Keratinocyte (primary cell): ENCODE results near the gene SERPINB12. TPM values are rescaled to one million over a fixed set of nuclear protein-coding genes. Genes with fewer than 3 reads are reported as not detected.

Experiments used
- DNase-seq: peaks from one replicate; pipeline ENCODE4 v3.0.0-alpha.2; 2011; ENCODE audit warnings: low read depth, missing footprints, low spot score
- FAIRE-seq: peaks from 2 replicates; lab custom pipeline; 2011; peaks lifted over from hg19 to GRCh38; lab: Jason Lieb, UNC
- H2AFZ ChIP-seq: 2 replicates; pipeline ENCODE4 v1.6.0; 2012; ENCODE audit warnings: low read length, control low read depth, inconsistent platforms; ENCODE audit not compliant: control insufficient read depth
- H3K27ac ChIP-seq: 2 replicates; pipeline ENCODE4 v1.5.1; 2011; ENCODE audit warnings: low read length; ENCODE audit not compliant: control insufficient read depth, insufficient read depth
- H3K27me3 ChIP-seq: 3 replicates; pipeline ENCODE4 v1.6.0; 2011; ENCODE audit warnings: low read length; ENCODE audit not compliant: control insufficient read depth, insufficient read depth; ENCODE audit errors: extremely low read depth
- H3K36me3 ChIP-seq, 2 experiments: 2 replicates in 1 of 2; 3 replicates in 1 of 2; pipeline ENCODE4 v1.5.1; 2011; ENCODE audit warnings: low read length in 2 of 2, mild to moderate bottlenecking in 1 of 2; ENCODE audit not compliant: control insufficient read depth in 2 of 2, insufficient read depth in 2 of 2; ENCODE audit errors: extremely low read depth in 1 of 2
- H3K4me1 ChIP-seq: 3 replicates; pipeline ENCODE4 v1.5.1; 2011; ENCODE audit warnings: low read length; ENCODE audit not compliant: control insufficient read depth, insufficient read depth; ENCODE audit errors: extremely low read depth
- H3K4me2 ChIP-seq: 3 replicates; pipeline ENCODE4 v1.6.0; 2011; ENCODE audit warnings: low read depth, low read length; ENCODE audit not compliant: control insufficient read depth, insufficient read depth; ENCODE audit errors: extremely low read depth
- H3K4me3 ChIP-seq, 3 experiments: fragments of 200-600 bp in 1 of 3; sonication (generic) in 1 of 3; 2 replicates in 2 of 3; 3 replicates in 1 of 3; pipeline ENCODE4 v1.5.1; 2011 to 2016; ENCODE audit warnings: low read length in 3 of 3, mild to moderate bottlenecking in 3 of 3, control low read depth in 2 of 3, inconsistent platforms in 1 of 3, low read depth in 1 of 3, mixed read lengths in 1 of 3, mixed run types in 1 of 3, moderate library complexity in 1 of 3; ENCODE audit not compliant: control insufficient read depth in 2 of 3, insufficient read depth in 2 of 3; ENCODE audit errors: extremely low read depth in 1 of 3
- H3K79me2 ChIP-seq: 2 replicates; pipeline ENCODE4 v1.6.0; 2012; ENCODE audit warnings: low read length; ENCODE audit not compliant: control insufficient read depth, insufficient read depth
- H3K9ac ChIP-seq: 3 replicates; pipeline ENCODE4 v1.6.0; 2011; ENCODE audit warnings: low read length; ENCODE audit not compliant: control insufficient read depth, insufficient read depth; ENCODE audit errors: extremely low read depth
- H3K9me1 ChIP-seq: 3 replicates; pipeline ENCODE4 v1.6.0; 2011; ENCODE audit warnings: low read length; ENCODE audit not compliant: control insufficient read depth, insufficient read depth; ENCODE audit errors: extremely low read depth
- H3K9me3 ChIP-seq: 2 replicates; pipeline ENCODE4 v1.5.1; 2012; ENCODE audit warnings: low read depth, low read length; ENCODE audit not compliant: control insufficient read depth
- H4K20me1 ChIP-seq: 3 replicates; pipeline ENCODE4 v1.6.0; 2011; ENCODE audit warnings: low read length; ENCODE audit not compliant: control insufficient read depth, insufficient read depth; ENCODE audit errors: extremely low read depth
- EZH2 ChIP-seq: IDR thresholded peaks from one replicate; pipeline ENCODE4 v1.6.1; 2012; ENCODE audit warnings: inconsistent platforms, mild to moderate bottlenecking, low read length, moderate library complexity
- dilution Hi-C: fragments of 300-500 bp; cut with MboI; formaldehyde crosslinking; loops from one replicate; pipeline ENCODE4 v1.7.0; 2020; ENCODE audit warnings: low sequenced_read_pairs; ENCODE audit not compliant: extremely low pct_ligation_motif_present
- polyA plus RNA-seq, 5 experiments: library from polyadenylated mRNA; depleted of rRNA in 3 of 5; stranded (reverse) in 3 of 5; stranded (forward) in 1 of 5; unstranded in 1 of 5; fragments of >200 nt; gene quantifications; 1 replicate in 1 of 5; 2 replicates in 3 of 5; 3 replicates in 1 of 5; pipeline versions ENCODE4 v1.2.1 to v1.2.3, GENCODE V29; 2011 to 2012; ENCODE audit warnings: missing spikeins in 2 of 5, low read depth in 1 of 5, low replicate concordance in 1 of 5
- TF ChIP-seq, protein P1 (sequence below), 3 experiments: IDR thresholded peaks in 1 of 3; conservative IDR thresholded peaks in 1 of 3; optimal IDR thresholded peaks in 1 of 3; 2 replicates in 2 of 3; 3 replicates in 1 of 3; pipeline versions ENCODE3 to v1.5.1; 2011; ENCODE audit warnings: low read length in 3 of 3, mild to moderate bottlenecking in 3 of 3, moderate library complexity in 2 of 3, control low read depth in 1 of 3, inconsistent platforms in 1 of 3; ENCODE audit not compliant: insufficient read depth in 2 of 3; ENCODE audit errors: extremely low read depth in 1 of 3

The SERPINB12 gene
- polyA plus RNA-seq, 1 donor (not counting 4 experiments of a cell fraction or from before 2014, with no cell fraction given): 0.10 TPM

DNA sequence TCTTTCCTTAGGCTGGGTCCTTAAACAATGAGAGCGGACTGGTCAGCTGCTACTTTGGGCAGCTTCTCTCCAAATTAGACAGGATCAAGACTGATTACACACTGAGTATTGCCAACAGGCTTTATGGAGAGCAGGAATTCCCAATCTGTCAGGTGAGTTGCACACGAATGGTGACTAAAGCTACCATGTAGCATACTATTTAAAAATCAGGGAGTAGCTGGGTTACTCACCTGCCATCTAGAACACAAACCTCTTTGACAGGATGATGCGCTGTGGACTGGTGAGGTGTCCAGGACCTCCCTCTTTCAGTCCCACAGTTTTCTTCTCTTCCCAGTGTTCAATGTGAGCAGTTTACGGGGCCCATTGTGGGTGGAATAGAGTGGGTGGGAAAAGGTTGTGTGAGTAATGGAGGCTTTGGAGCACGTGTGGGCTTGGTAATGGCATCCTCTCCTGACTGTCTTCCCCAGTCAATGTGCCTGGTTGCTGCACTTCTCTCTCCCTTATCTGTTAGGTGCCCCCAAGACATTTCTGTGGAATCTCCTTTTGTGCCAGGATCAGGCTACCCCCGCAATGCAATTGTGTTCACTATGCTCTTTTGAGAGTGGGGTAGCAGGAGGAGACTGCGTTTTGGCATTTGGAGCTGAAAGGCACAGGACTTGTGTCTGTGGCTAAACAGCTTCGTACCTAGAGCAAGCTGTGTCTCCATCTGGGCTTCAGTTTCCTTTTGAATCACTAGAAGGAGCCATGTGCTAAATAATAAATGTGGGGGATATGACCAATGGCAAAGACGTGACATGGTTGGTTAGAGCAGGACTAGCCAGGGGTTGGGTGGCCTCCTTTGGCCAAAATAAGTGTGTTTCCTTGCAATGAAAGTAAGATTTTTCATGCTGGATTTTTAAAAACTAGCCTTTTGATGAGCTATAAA is 17.7 kb downstream of the SERPINB12 start:
- H3K36me3 ChIP-seq: no peaks in the 10 kb centered on the region
- DNase-seq (no peak), FAIRE-seq (no peak)
- H2AFZ ChIP-seq: no peak overlapping the region
- no peaks in the 10 kb centered on the region for H3K79me2 ChIP-seq
- H3K4me2 ChIP-seq: no peak overlapping the region
- no peaks in the 10 kb centered on the region for H3K27me3 ChIP-seq
- H3K27ac ChIP-seq: no peak overlapping the region
- H3K9ac ChIP-seq: no peak overlapping the region
- TF ChIP-seq, protein P1, sequence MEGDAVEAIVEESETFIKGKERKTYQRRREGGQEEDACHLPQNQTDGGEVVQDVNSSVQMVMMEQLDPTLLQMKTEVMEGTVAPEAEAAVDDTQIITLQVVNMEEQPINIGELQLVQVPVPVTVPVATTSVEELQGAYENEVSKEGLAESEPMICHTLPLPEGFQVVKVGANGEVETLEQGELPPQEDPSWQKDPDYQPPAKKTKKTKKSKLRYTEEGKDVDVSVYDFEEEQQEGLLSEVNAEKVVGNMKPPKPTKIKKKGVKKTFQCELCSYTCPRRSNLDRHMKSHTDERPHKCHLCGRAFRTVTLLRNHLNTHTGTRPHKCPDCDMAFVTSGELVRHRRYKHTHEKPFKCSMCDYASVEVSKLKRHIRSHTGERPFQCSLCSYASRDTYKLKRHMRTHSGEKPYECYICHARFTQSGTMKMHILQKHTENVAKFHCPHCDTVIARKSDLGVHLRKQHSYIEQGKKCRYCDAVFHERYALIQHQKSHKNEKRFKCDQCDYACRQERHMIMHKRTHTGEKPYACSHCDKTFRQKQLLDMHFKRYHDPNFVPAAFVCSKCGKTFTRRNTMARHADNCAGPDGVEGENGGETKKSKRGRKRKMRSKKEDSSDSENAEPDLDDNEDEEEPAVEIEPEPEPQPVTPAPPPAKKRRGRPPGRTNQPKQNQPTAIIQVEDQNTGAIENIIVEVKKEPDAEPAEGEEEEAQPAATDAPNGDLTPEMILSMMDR (optimal IDR thresholded peaks at IDR 0.05 in 1 of 3, IDR thresholded peaks at IDR 0.05 in 1 of 3, conservative IDR thresholded peaks at IDR 0.05 in 1 of 3; ENCODE audit: extremely low read depth in 1 of 3, insufficient read depth in 2 of 3, low read length in 3 of 3): no peak
- TF ChIP-seq EZH2: no peak
- no peaks in the 10 kb centered on the region for H4K20me1 ChIP-seq
- no peaks in the 10 kb centered on the region for H3K9me3 ChIP-seq
- no peak overlapping the region for H3K4me3 ChIP-seq
- H3K4me1 ChIP-seq: no peaks in the 10 kb centered on the region
- dilution Hi-C loops: no loop called here
- H3K9me1 ChIP-seq: no peaks in the 10 kb centered on the region

DNA sequence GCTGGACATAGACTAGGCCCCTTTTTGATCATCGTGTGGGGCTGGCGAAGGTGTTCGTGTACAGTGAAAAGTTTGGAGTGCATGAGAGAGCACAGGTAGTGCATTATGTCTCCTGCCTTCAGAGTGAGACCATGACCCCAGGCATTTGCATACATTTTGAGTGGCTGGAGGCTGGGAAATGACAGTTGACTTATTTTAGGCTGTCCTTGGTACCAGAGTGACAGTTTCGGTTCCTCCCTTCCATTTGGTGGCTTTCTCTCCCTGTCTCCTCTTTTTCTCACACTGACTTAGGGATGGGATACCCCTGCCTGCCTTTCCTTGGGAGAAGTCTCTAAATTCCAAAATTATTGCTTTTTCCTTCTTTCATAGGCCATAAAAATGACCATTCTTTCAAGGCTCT is 20.1 kb downstream of the SERPINB12 start:
- no peak overlapping the region for H3K4me3 ChIP-seq
- no peak overlapping the region for H2AFZ ChIP-seq
- no peak overlapping the region for H3K4me2 ChIP-seq
- no peaks in the 10 kb centered on the region for H4K20me1 ChIP-seq
- no peaks in the 10 kb centered on the region for H3K27me3 ChIP-seq
- FAIRE-seq (no peak), DNase-seq (no peak)
- H3K9me1 ChIP-seq: no peaks in the 10 kb centered on the region
- no peaks in the 10 kb centered on the region for H3K9me3 ChIP-seq
- H3K9ac ChIP-seq: no peak overlapping the region
- no peaks in the 10 kb centered on the region for H3K79me2 ChIP-seq
- H3K4me1 ChIP-seq: no peaks in the 10 kb centered on the region
- dilution Hi-C loops: no loop called here
- H3K27ac ChIP-seq: no peak overlapping the region
- TF ChIP-seq, protein P1 (optimal IDR thresholded peaks at IDR 0.05 in 1 of 3, IDR thresholded peaks at IDR 0.05 in 1 of 3, conservative IDR thresholded peaks at IDR 0.05 in 1 of 3; ENCODE audit: extremely low read depth in 1 of 3, insufficient read depth in 2 of 3, low read length in 3 of 3): no peak
- H3K36me3 ChIP-seq: no peaks in the 10 kb centered on the region
